WI38 (cell line): ENCODE measurements around the gene SUSD1.

Experiments used
- H3K4me3 ChIP-seq: 2 replicates; pipeline ENCODE4 v1.5.1; 2011; ENCODE audit warnings: low read depth, mild to moderate bottlenecking, control low read depth, low read length
- CTCF ChIP-seq: IDR thresholded peaks from 2 replicates; pipeline ENCODE4 v1.5.1; 2012; ENCODE audit warnings: low read depth, mild to moderate bottlenecking, control low read depth, low read length

Gene SUSD1

DNA sequence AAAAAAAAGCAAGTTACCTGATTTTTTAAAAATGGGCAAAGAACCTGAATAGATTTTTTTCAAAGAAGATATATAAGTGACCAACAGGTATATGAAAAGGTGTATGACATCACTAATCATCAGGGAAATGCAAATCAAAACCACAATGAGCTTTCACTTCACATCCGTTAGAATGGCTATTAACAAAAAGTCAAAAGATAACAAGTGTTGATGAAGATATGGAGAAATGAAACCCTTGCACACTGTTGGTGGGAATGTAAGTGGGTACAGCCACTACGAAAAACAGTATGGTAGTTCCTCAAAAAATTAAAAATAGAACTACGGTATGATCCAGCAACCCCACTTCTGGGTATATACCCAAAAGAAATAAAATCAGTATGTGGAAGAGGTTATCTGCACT, 143.7 kb downstream of the SUSD1 start:
- H3K4me3 ChIP-seq, result no peak overlapping the region
- no peak for TF ChIP-seq CTCF

GRCh38 chr9:112029921-112030444, 145.1 kb downstream of the SUSD1 start:
- no peak overlapping the region for H3K4me3 ChIP-seq
- TF ChIP-seq CTCF, result no peak

DNA sequence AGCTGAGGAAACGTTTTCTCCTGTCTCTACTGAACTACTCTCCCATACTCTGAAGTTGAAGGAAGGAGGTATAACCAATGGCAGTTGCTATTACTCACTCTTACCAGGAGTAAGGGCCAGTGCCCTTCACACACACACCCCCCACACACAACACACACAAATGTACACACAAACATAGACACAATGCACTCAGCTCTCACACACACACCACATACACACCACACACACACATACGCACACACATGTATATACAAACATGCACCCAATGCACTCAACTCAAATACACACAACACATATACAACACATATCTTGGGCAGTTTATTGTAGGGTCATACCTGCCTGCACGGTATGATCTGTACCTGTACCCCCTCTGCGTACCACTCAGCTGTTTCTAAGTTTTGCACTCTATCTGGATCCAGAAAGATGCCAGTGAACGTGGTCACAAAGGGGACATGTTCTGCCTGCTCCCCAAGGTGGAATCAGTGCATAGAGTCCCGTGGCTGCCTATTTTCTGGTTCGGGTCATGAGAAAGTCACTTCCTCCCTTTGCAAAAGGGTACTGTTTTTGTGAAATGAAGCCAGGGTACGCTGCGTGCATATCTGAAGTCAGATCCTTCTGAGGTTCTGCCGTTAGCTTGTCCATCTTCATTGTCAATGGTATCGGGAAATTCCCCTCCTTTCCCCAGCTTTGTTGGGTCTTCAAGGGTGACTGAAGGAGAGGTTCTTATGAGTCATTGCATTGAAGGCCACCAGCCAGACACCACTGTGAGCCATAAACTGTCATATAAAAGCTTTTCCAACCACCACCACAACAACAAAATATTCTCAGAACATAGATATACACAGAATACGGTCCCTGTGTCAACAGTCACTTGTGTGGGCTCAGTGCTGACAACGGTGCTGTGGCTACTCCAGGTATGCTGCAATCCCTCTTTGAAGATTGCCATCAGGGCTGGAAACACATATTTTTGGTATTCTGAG, 146.6 kb downstream of the SUSD1 start:
- H3K4me3 ChIP-seq, result no peak overlapping the region
- no peak for TF ChIP-seq CTCF

DNA sequence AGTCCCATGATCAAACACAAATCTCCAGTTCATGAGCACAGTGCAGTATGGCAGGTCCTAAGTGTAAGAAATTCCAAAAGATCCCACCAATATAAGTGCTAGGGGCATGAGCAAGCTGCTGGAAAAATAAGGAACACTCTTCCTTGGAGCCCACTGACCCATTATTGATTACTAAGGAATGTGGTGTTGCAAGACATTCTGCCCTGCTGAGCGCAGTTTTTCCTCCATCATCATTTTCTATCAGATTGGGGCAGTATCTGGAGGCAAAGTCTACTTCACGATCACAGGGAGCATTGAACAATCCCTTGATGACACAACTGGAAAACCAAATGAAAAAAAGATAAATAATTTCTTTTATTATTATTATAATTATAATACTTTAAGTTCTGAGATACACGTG, 149.2 kb downstream of the SUSD1 start:
- TF ChIP-seq CTCF, result no peak
- no peak overlapping the region for H3K4me3 ChIP-seq

DNA sequence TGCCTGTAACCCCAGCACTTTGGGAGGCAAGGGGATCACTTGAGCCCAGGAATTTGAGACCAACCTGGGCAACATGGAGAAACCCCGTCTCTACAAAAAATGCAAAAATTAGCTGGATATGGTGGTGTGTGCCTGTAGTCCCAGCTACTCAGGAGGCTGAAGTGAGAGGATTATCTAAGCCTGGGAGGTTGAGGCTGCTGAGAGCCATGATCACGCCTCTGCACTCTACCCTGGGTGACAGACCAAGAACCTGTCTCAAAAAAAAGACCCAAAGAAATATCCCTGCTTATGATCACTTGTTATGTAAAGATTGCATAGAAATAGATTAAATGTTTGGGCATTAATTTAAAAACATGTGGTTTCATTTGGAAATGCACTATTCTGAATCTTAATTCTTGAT, 153.4 kb downstream of the SUSD1 start:
- no peak for TF ChIP-seq CTCF
- H3K4me3 ChIP-seq, result no peak overlapping the region

DNA sequence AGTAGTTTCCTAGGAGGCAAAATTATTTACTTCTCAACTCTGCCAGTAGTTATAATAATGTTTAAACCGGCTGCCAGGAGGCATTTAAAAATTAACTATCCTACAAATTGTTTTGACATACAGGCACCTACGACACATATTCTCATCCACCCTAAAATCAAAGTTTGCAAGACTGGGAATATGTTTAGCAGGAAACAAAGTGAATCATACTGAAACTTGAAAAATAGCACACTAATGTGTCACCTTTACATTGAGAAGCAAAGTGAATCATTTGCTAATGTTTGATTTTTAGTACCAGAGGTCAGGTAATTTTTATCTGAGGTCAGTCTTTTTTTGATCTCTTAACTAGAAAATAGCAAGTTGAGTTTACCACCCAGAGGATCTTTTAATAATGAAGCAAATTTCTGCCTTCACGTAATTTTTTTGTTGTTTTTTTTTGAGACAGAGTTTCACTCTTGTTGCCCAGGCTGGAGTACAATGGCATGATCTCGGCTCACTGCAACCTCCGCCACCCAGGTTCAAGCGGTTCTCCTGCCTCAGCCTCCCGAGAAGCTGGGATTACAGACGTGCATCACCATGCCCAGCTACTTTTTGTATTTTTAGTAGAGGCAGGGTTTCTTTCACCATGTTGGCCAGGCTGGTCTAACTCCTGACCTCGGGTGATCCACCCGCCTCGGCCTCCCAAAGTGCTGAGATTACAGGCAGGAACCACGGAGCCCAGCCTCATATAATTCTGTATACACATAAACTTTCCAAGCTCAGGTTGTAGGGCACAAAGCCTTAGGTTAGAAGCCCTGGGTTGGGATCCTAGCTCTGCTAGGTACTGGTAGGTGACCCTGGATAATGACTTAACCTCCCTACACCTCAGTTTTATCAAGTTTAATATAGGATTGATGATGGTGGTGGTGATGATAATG, 154.2 kb downstream of the SUSD1 start:
- H3K4me3 ChIP-seq, result no peak overlapping the region
- TF ChIP-seq CTCF, result no peak
